ENCODE measurements around the gene LMTK2.
"Not testable (repeated sequence)": the region's sequence is repeated elsewhere in the genome, so short reads cannot be mapped to it uniquely, and the experiment has no call there.

Gene LMTK2

GRCh38 chr7:98215561-98216495, 109.2 kb downstream of the LMTK2 start:
- no peak for TF ChIP-seq CTCF (IDR thresholded peaks at IDR 0.05; ENCODE audit: control insufficient read depth, insufficient read depth, low read depth, low read length, missing control alignments)
- DNase-seq (ENCODE audit: low read depth) = no peak
- H3K4me3 ChIP-seq (ENCODE audit: control insufficient read depth, low read depth, low read length) = no peak overlapping the region

- H3K4me3 ChIP-seq (ENCODE audit: control insufficient read depth, low read depth, low read length) = no peak overlapping the region
- no peak for DNase-seq (ENCODE audit: low read depth)
- no peak for TF ChIP-seq CTCF (IDR thresholded peaks at IDR 0.05; ENCODE audit: control insufficient read depth, insufficient read depth, low read depth, low read length, missing control alignments)
Measured at GRCh38 chr7:98216941-98217622, 110.4 kb downstream of the LMTK2 start.

GRCh38 chr7:98217623-98218582, 111.2 kb downstream of the LMTK2 start:
- no peak for TF ChIP-seq CTCF (IDR thresholded peaks at IDR 0.05; ENCODE audit: control insufficient read depth, insufficient read depth, low read depth, low read length, missing control alignments)
- no peak for DNase-seq (ENCODE audit: low read depth)
- H3K4me3 ChIP-seq (ENCODE audit: control insufficient read depth, low read depth, low read length) = no peak overlapping the region

GRCh38 chr7:98219382-98219781, 112.7 kb downstream of the LMTK2 start:
- not testable (repeated sequence) for DNase-seq (ENCODE audit: low read depth); H3K4me3 ChIP-seq (ENCODE audit: control insufficient read depth, low read depth, low read length)

GRCh38 chr7:98221611-98222532, 115.2 kb downstream of the LMTK2 start:
- TF ChIP-seq CTCF (IDR thresholded peaks at IDR 0.05; ENCODE audit: control insufficient read depth, insufficient read depth, low read depth, low read length, missing control alignments) = no peak
- DNase-seq (ENCODE audit: low read depth) = no peak

GRCh38 chr7:98222533-98223195, 116.0 kb downstream of the LMTK2 start:
- H3K4me3 ChIP-seq (ENCODE audit: control insufficient read depth, low read depth, low read length) = no peak overlapping the region
- no peak for TF ChIP-seq CTCF (IDR thresholded peaks at IDR 0.05; ENCODE audit: control insufficient read depth, insufficient read depth, low read depth, low read length, missing control alignments)
- DNase-seq (ENCODE audit: low read depth) = no peak

More at GRCh38 chr7:98221611-98222532, 115.2 kb downstream of the LMTK2 start:
- H3K4me3 ChIP-seq (ENCODE audit: control insufficient read depth, low read depth, low read length) = no peak overlapping the region
